Body of pancreas (tissue), 4 donors: ENCODE measurements around the gene CLNK.

Experiments
- POLR2A ChIP-seq, 3 donors: fragments of 450-650 bp; IDR thresholded peaks; one replicate each; pipeline ENCODE4 v1.6.1; 2016; ENCODE audit warnings: antibody characterized with exemption in 3 of 3, mild to moderate bottlenecking in 2 of 3
- TF ChIP-seq, protein P1 (sequence below), 7 experiments: fragments of 450-650 bp in 4 of 7; fragments of 200-600 bp in 3 of 7; sonication (generic) in 3 of 7; IDR thresholded peaks; one replicate each; pipeline ENCODE4 v1.5.1; 2016 to 2019; ENCODE audit warnings: antibody characterized with exemption in 7 of 7

DNA sequence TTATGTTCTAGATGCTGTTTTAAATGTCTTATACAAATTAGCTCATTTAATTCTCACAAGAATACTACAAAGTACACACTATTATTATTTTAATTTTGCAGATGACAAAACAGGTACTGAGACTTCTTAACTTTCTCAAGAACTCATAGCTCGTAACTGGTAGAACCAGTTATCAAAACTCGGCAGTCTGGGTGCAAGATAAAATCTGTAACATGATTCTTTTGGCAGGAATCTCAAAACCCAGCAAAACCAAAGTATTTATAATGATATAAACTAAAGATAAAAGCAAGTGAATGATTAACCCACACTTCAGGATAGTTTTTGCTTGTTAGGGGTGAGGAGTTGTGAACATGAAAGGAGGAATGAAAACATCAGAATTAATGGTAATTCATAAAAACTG is 27.6 kb downstream of the CLNK start:
- TF ChIP-seq, protein P1, sequence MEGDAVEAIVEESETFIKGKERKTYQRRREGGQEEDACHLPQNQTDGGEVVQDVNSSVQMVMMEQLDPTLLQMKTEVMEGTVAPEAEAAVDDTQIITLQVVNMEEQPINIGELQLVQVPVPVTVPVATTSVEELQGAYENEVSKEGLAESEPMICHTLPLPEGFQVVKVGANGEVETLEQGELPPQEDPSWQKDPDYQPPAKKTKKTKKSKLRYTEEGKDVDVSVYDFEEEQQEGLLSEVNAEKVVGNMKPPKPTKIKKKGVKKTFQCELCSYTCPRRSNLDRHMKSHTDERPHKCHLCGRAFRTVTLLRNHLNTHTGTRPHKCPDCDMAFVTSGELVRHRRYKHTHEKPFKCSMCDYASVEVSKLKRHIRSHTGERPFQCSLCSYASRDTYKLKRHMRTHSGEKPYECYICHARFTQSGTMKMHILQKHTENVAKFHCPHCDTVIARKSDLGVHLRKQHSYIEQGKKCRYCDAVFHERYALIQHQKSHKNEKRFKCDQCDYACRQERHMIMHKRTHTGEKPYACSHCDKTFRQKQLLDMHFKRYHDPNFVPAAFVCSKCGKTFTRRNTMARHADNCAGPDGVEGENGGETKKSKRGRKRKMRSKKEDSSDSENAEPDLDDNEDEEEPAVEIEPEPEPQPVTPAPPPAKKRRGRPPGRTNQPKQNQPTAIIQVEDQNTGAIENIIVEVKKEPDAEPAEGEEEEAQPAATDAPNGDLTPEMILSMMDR (IDR thresholded peaks at IDR 0.05): no peak
- no peak for TF ChIP-seq POLR2A (IDR thresholded peaks at IDR 0.05)
